A549 (cell line): Measurements from ENCODE around the gene ANKS1B. TPM values are rescaled to one million over a fixed set of nuclear protein-coding genes. Genes with fewer than 3 reads are reported as not detected.

ENCODE experiments used
- ATAC-seq, 2 experiments: fragments of 200-7000 bp in 1 of 2; fragments of >200 bp in 1 of 2; cut with Nextera tagmentation in 1 of 2; cut with Tn5 transposase in 1 of 2; 3 replicates each; pipeline versions ENCODE4 v1.8.0 to v1.9.1; 2018 to 2020; ENCODE audit warnings: mild to moderate bottlenecking in 1 of 2, moderate library complexity in 1 of 2
- CTCF ChIA-PET: fragments of 300-600 bp; sonication (Branson Sonifier 250); formaldehyde crosslinking; extraction: SDS; loops from one replicate; lab custom pipeline; 2021; ENCODE audit warnings: antibody characterized with exemption, inconsistent platforms; lab: Yijun Ruan, JAX
- POLR2A ChIA-PET: fragments of 350-600 bp; formaldehyde crosslinking; extraction: SDS; loops from one replicate; lab custom pipeline; 2021; ENCODE audit warnings: antibody characterized with exemption, inconsistent platforms; lab: Yijun Ruan, JAX
- DNase-seq, 2 experiments: peaks; one replicate each; pipeline versions ENCODE4 v3.0.0 to v3.0.0-alpha.2; 2011 to 2016; ENCODE audit warnings: low read depth in 1 of 2, low spot score in 1 of 2
- FAIRE-seq: peaks from 2 replicates; lab custom pipeline; 2011; peaks lifted over from hg19 to GRCh38; lab: Jason Lieb, UNC
- H3K27ac ChIP-seq, 2 experiments: fragments of >200 bp; sonication (Bioruptor Twin); formaldehyde crosslinking; 3 replicates each; pipeline ENCODE4 v1.5.1; 2016 to 2017
- H3K4me1 ChIP-seq: fragments of >200 bp; sonication (Bioruptor Twin); formaldehyde crosslinking; 3 replicates; pipeline ENCODE4 v1.6.1; 2016
- H3K4me2 ChIP-seq: fragments of >200 bp; sonication (Bioruptor Twin); formaldehyde crosslinking; 3 replicates; pipeline ENCODE4 v1.6.1; 2016
- H3K4me3 ChIP-seq: fragments of >200 bp; sonication (Bioruptor Twin); formaldehyde crosslinking; 3 replicates; pipeline ENCODE4 v1.5.1; 2016
- H3K9me3 ChIP-seq: fragments of >200 bp; sonication (Bioruptor Twin); formaldehyde crosslinking; 3 replicates; pipeline ENCODE4 v1.6.1; 2016
- CHD2 ChIP-seq: fragments of 150-350 bp; IDR thresholded peaks from 2 replicates; pipeline ENCODE4 v1.6.1; 2014; ENCODE audit warnings: low read length; ENCODE audit not compliant: partially characterized antibody
- EHMT2 ChIP-seq: fragments of 200-600 bp; sonication (generic); IDR thresholded peaks from 2 replicates; pipeline ENCODE4 v1.6.1; 2016; ENCODE audit warnings: antibody characterized with exemption, low read depth, mild to moderate bottlenecking, moderate library complexity
- EP300 ChIP-seq, 2 experiments: fragments of >200 bp; sonication (Bioruptor Twin); formaldehyde crosslinking; IDR thresholded peaks; 2 replicates in 1 of 2; 3 replicates in 1 of 2; pipeline ENCODE4 v1.6.1; 2016 to 2017
- FOSB ChIP-seq: fragments of 250-450 bp; sonication (Bioruptor Pico); IDR thresholded peaks from 2 replicates; pipeline ENCODE4 v1.5.0; 2020; ENCODE audit warnings: mild to moderate bottlenecking, moderate library complexity
- FOSL2 ChIP-seq, 2 experiments: fragments of 450-650 bp in 1 of 2; fragments of >200 bp in 1 of 2; sonication (Bioruptor Twin) in 1 of 2; formaldehyde crosslinking; IDR thresholded peaks; 2 replicates each; pipeline versions ENCODE4 v1.5.0 to v1.6.1; 2016 to 2020; ENCODE audit warnings: mild to moderate bottlenecking in 1 of 2, moderate library complexity in 1 of 2
- GATA3 ChIP-seq: IDR thresholded peaks from 2 replicates; pipeline ENCODE4 v1.6.1; 2012; ENCODE audit warnings: borderline replicate concordance
- RAD21 ChIP-seq, 2 experiments: fragments of >200 bp in 1 of 2; sonication (Bioruptor Twin) in 1 of 2; formaldehyde crosslinking in 1 of 2; IDR thresholded peaks in 1 of 2; conservative IDR thresholded peaks in 1 of 2; 2 replicates in 1 of 2; 3 replicates in 1 of 2; pipeline ENCODE4 v1.6.1; 2012 to 2018; ENCODE audit warnings: inconsistent platforms in 1 of 2
- RCOR1 ChIP-seq: fragments of 150-350 bp; IDR thresholded peaks from 2 replicates; pipeline ENCODE4 v1.6.1; 2014; ENCODE audit warnings: antibody characterized with exemption, low read length, low read depth
- SMC3 ChIP-seq: fragments of >200 bp; sonication (Bioruptor Twin); formaldehyde crosslinking; IDR thresholded peaks from 3 replicates; pipeline ENCODE4 v1.6.1; 2018; ENCODE audit warnings: inconsistent platforms
- TP53 ChIP-seq: fragments of 250-450 bp; sonication (Bioruptor Pico); IDR thresholded peaks from 2 replicates; pipeline ENCODE4 v1.5.0; 2021; ENCODE audit warnings: mild to moderate bottlenecking, moderate library complexity
- ZFP36 ChIP-seq: fragments of 450-650 bp; IDR thresholded peaks from 2 replicates; pipeline ENCODE4 v1.6.1; 2014; ENCODE audit warnings: borderline replicate concordance; ENCODE audit not compliant: partially characterized antibody
- ZNF302 ChIP-seq: fragments of 250-450 bp; sonication (Bioruptor Pico); IDR thresholded peaks from 2 replicates; pipeline ENCODE4 v1.9.0; 2021; ENCODE audit warnings: inconsistent platforms, mild to moderate bottlenecking, moderate library complexity
- WGBS: methylation state at CpG from one replicate; pipeline ENCODE4 v1.1.6; 2017; ENCODE audit errors: missing lambda C conversion rate; 5-methylcytosine and 5-hydroxymethylcytosine counted together
- polyA plus RNA-seq, 4 experiments: library from polyadenylated mRNA; depleted of rRNA in 3 of 4; stranded (reverse); fragments of >200 nt; fragmentation: RNase III in 1 of 4; extraction: RNeasy Plus Mini Kit Qiagen cat#74134 plus additional on column Dnase treatment in 1 of 4; gene quantifications; 2 replicates in 3 of 4; 3 replicates in 1 of 4; pipeline ENCODE4 v1.2.3, GENCODE V29; 2011 to 2017
- TF ChIP-seq, protein P1 (sequence below): fragments of 200-600 bp; sonication (generic); IDR thresholded peaks from 2 replicates; pipeline ENCODE4 v1.6.1; 2016; ENCODE audit warnings: antibody characterized with exemption, mild to moderate bottlenecking, moderate library complexity
- TF ChIP-seq, protein P2 (sequence below): IDR thresholded peaks from 2 replicates; pipeline ENCODE4 v1.6.1; 2012; ENCODE audit warnings: low read depth, borderline replicate concordance
- TF ChIP-seq, protein P3 (sequence below): fragments of >200 bp; sonication (Bioruptor Twin); formaldehyde crosslinking; IDR thresholded peaks from 3 replicates; pipeline ENCODE4 v1.5.1; 2016
- TF ChIP-seq, protein P4 (sequence below): fragments of >200 bp; sonication (Bioruptor Twin); formaldehyde crosslinking; IDR thresholded peaks from 3 replicates; pipeline ENCODE4 v1.6.1; 2016

The ANKS1B gene
- polyA plus RNA-seq, 2 of the 4 experiments (the other 2 are of a cell fraction): 1.5 to 2.2 TPM

DNA sequence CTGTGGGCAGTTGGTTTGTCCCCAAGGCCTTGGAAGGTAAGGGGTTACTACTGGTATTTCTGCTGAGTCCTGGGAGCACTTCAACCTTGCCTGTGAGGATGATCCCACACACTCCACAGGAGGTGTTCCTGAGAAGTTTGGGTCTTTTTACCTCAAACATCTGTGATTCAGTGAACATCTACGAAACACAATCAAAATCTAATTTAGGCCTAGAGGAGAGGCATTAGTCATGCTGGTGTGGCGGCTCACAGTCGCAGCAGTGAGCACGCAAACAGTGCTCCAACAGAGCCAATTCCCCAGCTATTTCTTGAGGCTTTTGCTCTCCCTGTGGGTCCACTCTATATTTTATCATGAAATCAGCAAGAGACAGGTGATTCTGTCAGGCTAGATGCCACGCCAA lies 1232.0 kb downstream of the ANKS1B start:
- H3K27ac ChIP-seq: peak overlapping the region; percentile 44 to 77; a peak in 5 of 6 replicates
- H3K9me3 ChIP-seq: no peaks in the 10 kb centered on the region
- 46% methylated on average over 5 of the region's 5 CpGs for WGBS
- TF ChIP-seq, protein P1, sequence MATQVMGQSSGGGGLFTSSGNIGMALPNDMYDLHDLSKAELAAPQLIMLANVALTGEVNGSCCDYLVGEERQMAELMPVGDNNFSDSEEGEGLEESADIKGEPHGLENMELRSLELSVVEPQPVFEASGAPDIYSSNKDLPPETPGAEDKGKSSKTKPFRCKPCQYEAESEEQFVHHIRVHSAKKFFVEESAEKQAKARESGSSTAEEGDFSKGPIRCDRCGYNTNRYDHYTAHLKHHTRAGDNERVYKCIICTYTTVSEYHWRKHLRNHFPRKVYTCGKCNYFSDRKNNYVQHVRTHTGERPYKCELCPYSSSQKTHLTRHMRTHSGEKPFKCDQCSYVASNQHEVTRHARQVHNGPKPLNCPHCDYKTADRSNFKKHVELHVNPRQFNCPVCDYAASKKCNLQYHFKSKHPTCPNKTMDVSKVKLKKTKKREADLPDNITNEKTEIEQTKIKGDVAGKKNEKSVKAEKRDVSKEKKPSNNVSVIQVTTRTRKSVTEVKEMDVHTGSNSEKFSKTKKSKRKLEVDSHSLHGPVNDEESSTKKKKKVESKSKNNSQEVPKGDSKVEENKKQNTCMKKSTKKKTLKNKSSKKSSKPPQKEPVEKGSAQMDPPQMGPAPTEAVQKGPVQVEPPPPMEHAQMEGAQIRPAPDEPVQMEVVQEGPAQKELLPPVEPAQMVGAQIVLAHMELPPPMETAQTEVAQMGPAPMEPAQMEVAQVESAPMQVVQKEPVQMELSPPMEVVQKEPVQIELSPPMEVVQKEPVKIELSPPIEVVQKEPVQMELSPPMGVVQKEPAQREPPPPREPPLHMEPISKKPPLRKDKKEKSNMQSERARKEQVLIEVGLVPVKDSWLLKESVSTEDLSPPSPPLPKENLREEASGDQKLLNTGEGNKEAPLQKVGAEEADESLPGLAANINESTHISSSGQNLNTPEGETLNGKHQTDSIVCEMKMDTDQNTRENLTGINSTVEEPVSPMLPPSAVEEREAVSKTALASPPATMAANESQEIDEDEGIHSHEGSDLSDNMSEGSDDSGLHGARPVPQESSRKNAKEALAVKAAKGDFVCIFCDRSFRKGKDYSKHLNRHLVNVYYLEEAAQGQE: no peak
- TF ChIP-seq ZNF302: no peak
- TF ChIP-seq, protein P2, sequence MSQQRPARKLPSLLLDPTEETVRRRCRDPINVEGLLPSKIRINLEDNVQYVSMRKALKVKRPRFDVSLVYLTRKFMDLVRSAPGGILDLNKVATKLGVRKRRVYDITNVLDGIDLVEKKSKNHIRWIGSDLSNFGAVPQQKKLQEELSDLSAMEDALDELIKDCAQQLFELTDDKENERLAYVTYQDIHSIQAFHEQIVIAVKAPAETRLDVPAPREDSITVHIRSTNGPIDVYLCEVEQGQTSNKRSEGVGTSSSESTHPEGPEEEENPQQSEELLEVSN: no peak
- H3K4me2 ChIP-seq: peak overlapping the region; percentile 22
- peaks cover 26% of the 10 kb centered on the region for H3K4me1 ChIP-seq
- ATAC-seq (peak; percentile 17 to 29; a peak in 2 of 6 replicates), FAIRE-seq (no peak), DNase-seq (peak in 1 of 2 experiments; percentile 6)
- CTCF ChIA-PET: interaction anchor here (1.5 to 2.9 kb wide), 5 partner anchors 10 to 54 kb away, joined by 3 to 13 read pairs (median 7); no protein-coding TSS in a partner anchor
- no peak overlapping the region for H3K4me3 ChIP-seq
- POLR2A ChIA-PET: no interaction called here

DNA sequence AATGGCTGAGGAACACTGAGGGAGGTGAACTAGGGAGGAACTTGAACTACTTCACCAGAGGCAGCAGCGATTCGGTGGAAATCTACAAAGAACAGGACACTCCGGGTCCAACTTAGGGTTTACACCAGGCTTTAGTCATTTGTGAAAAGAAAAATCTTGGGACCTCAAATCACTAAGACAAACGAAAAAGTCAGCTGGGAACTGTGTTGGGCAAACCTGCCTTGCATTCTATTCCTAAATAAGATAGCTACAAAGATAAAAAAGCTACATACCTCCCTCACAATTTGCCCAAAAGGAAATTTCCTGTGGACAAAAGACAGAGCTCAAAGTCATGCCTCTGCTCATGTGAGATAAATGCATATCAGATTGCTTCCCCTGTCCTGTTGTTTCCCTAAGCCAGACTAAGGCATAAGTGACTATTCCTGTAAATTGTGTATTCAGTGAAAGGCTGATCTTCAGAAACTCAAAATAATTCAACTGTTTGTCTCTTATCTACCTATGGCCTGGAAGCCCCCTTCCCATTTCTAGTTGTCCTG lies 1233.1 kb downstream of the ANKS1B start:
- H3K4me3 ChIP-seq: no peak overlapping the region
- H3K4me2 ChIP-seq: no peak overlapping the region
- no peak for FAIRE-seq
- WGBS: 80% methylated on average over 4 of the region's 4 CpGs
- TF ChIP-seq CHD2: no peak
- TF ChIP-seq, protein P3, sequence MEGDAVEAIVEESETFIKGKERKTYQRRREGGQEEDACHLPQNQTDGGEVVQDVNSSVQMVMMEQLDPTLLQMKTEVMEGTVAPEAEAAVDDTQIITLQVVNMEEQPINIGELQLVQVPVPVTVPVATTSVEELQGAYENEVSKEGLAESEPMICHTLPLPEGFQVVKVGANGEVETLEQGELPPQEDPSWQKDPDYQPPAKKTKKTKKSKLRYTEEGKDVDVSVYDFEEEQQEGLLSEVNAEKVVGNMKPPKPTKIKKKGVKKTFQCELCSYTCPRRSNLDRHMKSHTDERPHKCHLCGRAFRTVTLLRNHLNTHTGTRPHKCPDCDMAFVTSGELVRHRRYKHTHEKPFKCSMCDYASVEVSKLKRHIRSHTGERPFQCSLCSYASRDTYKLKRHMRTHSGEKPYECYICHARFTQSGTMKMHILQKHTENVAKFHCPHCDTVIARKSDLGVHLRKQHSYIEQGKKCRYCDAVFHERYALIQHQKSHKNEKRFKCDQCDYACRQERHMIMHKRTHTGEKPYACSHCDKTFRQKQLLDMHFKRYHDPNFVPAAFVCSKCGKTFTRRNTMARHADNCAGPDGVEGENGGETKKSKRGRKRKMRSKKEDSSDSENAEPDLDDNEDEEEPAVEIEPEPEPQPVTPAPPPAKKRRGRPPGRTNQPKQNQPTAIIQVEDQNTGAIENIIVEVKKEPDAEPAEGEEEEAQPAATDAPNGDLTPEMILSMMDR: no peak
- no peak for TF ChIP-seq FOSL2 (IDR thresholded peaks at IDR 0.05)
- TF ChIP-seq FOSL2 (CRISPR knock-in tag; IDR thresholded peaks at IDR 0.05): no peak
- TF ChIP-seq EP300 (IDR thresholded peaks at IDR 0.05): no peak
- TF ChIP-seq SMC3: no peak
- no peak for TF ChIP-seq TP53 (CRISPR knock-in tag)
- no peak for TF ChIP-seq RCOR1
- no peak for TF ChIP-seq EHMT2
- no peak for TF ChIP-seq RAD21 (conservative IDR thresholded peaks at IDR 0.05 in 1 of 2, IDR thresholded peaks at IDR 0.05 in 1 of 2)
- TF ChIP-seq, protein P4, sequence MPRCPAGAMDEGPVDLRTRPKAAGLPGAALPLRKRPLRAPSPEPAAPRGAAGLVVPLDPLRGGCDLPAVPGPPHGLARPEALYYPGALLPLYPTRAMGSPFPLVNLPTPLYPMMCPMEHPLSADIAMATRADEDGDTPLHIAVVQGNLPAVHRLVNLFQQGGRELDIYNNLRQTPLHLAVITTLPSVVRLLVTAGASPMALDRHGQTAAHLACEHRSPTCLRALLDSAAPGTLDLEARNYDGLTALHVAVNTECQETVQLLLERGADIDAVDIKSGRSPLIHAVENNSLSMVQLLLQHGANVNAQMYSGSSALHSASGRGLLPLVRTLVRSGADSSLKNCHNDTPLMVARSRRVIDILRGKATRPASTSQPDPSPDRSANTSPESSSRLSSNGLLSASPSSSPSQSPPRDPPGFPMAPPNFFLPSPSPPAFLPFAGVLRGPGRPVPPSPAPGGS: no peak
- no peak for TF ChIP-seq GATA3
- TF ChIP-seq FOSB (CRISPR knock-in tag): no peak
- TF ChIP-seq, protein P1: no peak
- no peak for TF ChIP-seq ZFP36
- ChIA-PET POLR2A (no interaction called here), CTCF (interaction anchor here (1.7 to 2.9 kb wide), 3 partner anchors 9 to 15 kb away, joined by 6 to 9 read pairs (median 7); no protein-coding TSS in a partner anchor)
- no peak for ATAC-seq
- no peak for DNase-seq
- H3K9me3 ChIP-seq: no peaks in the 10 kb centered on the region
- peak overlapping the region in 1 of 2 experiments; percentile 34; a peak in 1 of 6 replicates for H3K27ac ChIP-seq
- peaks cover 26% of the 10 kb centered on the region for H3K4me1 ChIP-seq
